ENCODE measurements around the gene MAPK1.

DNA sequence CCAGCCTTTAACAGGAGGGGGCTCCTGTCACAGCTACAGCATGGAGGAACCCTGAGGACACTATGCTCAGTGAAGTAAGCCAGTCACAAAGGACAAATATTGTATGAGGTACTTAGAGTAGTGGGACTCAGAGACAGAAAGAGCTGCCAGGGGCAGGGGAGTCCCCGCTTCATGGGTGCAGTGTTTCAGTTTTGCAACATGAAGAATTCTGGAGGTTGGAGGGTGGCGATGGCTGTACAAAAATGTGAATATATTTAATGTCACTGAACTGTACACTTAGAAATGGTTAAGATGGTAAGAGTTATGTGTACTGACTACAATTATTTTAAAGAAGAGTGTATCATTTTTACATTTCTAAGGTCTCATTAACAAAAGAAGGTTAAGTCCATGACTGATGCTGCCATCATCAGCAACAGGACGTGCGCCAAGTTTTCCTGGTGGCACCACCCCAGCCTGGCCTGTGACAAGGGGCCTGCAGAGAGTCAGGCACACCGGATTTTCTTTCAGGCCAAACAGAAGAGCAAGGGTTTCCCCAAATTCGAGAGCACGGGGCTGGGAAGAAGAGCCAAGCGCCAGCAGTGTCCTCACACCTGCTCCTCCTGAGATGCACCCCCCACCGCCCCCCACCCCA, 153.9 kb downstream of the MAPK1 start:
- TF ChIP-seq CTCF (IDR thresholded peaks at IDR 0.05; ENCODE audit: insufficient read depth, low read length, poor library complexity, severe bottlenecking) (no peak), EZH2phosphoT487 (conservative IDR thresholded peaks at IDR 0.05; ENCODE audit: low read length) (no peak)
